ENCODE data around the gene TYMP.
A peak's percentile ranks its signal among the peaks of the same experiment; 100 is the strongest.

The TYMP gene

GRCh38 chr22:50529897-50530579 is at the start of gene TYMP:
TYMP (minus strand) TSS chr22:50530012; CDS start chr22:50529709, 303 bp downstream.
- no peak within 1 kb of the TSS for H3K27ac ChIP-seq (ENCODE audit: low read length)
- no peaks in the 10 kb centered on the region for H3K9me3 ChIP-seq (ENCODE audit: insufficient read depth, low read depth, low read length)
- no peak within 1 kb of the TSS for H3K9ac ChIP-seq (ENCODE audit: low read depth, low read length)
- peaks cover 76% of the 10 kb centered on the region for H3K27me3 ChIP-seq (ENCODE audit: insufficient read depth, low read length)
- no peaks in the 10 kb centered on the region for H3K36me3 ChIP-seq (ENCODE audit: insufficient read depth, low read depth, low read length)
- H3K4me1 ChIP-seq (ENCODE audit: insufficient read depth, low read length), result peaks cover 3% of the 10 kb centered on the region; the same call in 1 of the 2 replicates
- H3K4me3 ChIP-seq (ENCODE audit: low read length), result peak within 1 kb of the TSS; percentile 61; the same call in 1 of the 2 replicates

- no peaks in the 10 kb centered on the region for H3K9me3 ChIP-seq (ENCODE audit: insufficient read depth, low read depth, low read length)
Observed at GRCh38 chr22:50578776-50579310, 49.0 kb upstream of the TYMP start.

DNA sequence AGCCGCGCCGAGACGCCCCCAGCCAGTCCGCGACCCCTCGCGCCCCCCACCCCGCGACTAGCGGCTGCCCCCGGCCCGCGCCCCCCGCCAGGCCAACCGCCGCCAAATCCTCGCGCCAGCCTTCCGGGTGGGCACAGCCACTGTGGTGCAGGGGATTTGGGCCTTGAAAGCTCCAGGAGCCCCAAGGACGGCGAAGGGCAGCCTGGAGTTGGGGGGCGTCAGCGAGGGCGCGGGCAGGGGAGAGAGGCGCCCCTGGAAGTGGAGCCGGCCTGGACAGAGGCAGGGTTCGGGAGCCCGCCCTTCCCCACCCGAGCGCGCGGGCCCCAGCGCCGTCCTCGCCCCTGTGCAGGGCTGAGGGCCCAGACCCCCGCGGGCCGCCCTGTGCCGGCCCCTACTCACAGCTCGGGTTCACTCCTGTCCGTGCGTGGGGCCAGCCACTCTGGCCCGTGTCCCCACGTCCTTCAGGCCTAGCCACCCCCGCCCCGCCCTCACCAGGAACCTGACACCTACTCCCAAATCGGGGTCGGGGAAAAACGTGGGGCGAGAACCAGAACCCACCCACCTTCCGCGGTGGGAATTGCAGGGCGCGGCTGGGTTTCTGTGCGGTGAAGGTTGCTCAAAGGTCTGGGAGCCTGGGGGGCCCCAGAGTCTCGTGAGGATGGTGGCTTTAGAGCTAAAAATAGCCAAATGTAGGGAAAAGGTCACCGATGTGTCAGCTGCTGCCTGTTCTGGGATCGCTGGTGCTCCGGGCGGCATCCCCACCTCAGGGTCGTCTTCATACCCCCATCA is 48.4 kb upstream of the TYMP start, which contains the start of gene CPT1B:
TSS of gene CPT1B (minus strand) at position 441 of the 789 bp plus-strand sequence. CDS start 512 bp downstream, outside the sequence.
- no peak within 1 kb of the TSS for H3K9ac ChIP-seq (ENCODE audit: low read depth, low read length)
- no peak within 1 kb of the TSS for H3K4me3 ChIP-seq (ENCODE audit: low read length)
- no peaks in the 10 kb centered on the region; the same call in none of the 2 replicates for H3K4me1 ChIP-seq (ENCODE audit: insufficient read depth, low read length)
- no peak within 1 kb of the TSS for H3K27ac ChIP-seq (ENCODE audit: low read length)
- H3K27me3 ChIP-seq (ENCODE audit: insufficient read depth, low read length), result no peaks in the 10 kb centered on the region
- peaks cover 60% of the 10 kb centered on the region for H3K36me3 ChIP-seq (ENCODE audit: insufficient read depth, low read depth, low read length)
- H3K9me3 ChIP-seq (ENCODE audit: insufficient read depth, low read depth, low read length), result no peaks in the 10 kb centered on the region

More at GRCh38 chr22:50578776-50579310, 49.0 kb upstream of the TYMP start:
- Histone ChIP-seq H3K4me3 (ENCODE audit: low read length) (no peak overlapping the region), H3K9ac (ENCODE audit: low read depth, low read length) (no peak overlapping the region), H3K27ac (ENCODE audit: low read length) (no peak overlapping the region), H3K4me1 (ENCODE audit: insufficient read depth, low read length) (peaks cover 4% of the 10 kb centered on the region), H3K27me3 (ENCODE audit: insufficient read depth, low read length) (peaks cover 4% of the 10 kb centered on the region), H3K36me3 (ENCODE audit: insufficient read depth, low read depth, low read length) (peaks cover 55% of the 10 kb centered on the region)

GRCh38 chr22:50577697-50577986 is 47.8 kb upstream of the TYMP start:
- H3K27me3 ChIP-seq (ENCODE audit: insufficient read depth, low read length), result no peaks in the 10 kb centered on the region
- H3K9me3 ChIP-seq (ENCODE audit: insufficient read depth, low read depth, low read length), result no peaks in the 10 kb centered on the region
- no peak overlapping the region for H3K9ac ChIP-seq (ENCODE audit: low read depth, low read length)
- H3K4me3 ChIP-seq (ENCODE audit: low read length), result no peak overlapping the region
- no peaks in the 10 kb centered on the region; the same call in none of the 2 replicates for H3K4me1 ChIP-seq (ENCODE audit: insufficient read depth, low read length)
- H3K36me3 ChIP-seq (ENCODE audit: insufficient read depth, low read depth, low read length), result peaks cover 66% of the 10 kb centered on the region
- H3K27ac ChIP-seq (ENCODE audit: low read length), result no peak overlapping the region

- Histone ChIP-seq H3K36me3 (ENCODE audit: insufficient read depth, low read depth, low read length) (peaks cover 71% of the 10 kb centered on the region), H3K4me1 (ENCODE audit: insufficient read depth, low read length) (no peaks in the 10 kb centered on the region; the same call in none of the 2 replicates)
Observed at GRCh38 chr22:50576806-50577696, 47.2 kb upstream of the TYMP start.

GRCh38 chr22:50576070-50576469 is 46.3 kb upstream of the TYMP start:
- H3K4me3 ChIP-seq (ENCODE audit: low read length), result no peak overlapping the region
- no peak overlapping the region for H3K9ac ChIP-seq (ENCODE audit: low read depth, low read length)
- no peaks in the 10 kb centered on the region for H3K9me3 ChIP-seq (ENCODE audit: insufficient read depth, low read depth, low read length)
- no peak overlapping the region for H3K27ac ChIP-seq (ENCODE audit: low read length)
- peaks cover 79% of the 10 kb centered on the region for H3K36me3 ChIP-seq (ENCODE audit: insufficient read depth, low read depth, low read length)
- no peaks in the 10 kb centered on the region for H3K27me3 ChIP-seq (ENCODE audit: insufficient read depth, low read length)
- H3K4me1 ChIP-seq (ENCODE audit: insufficient read depth, low read length), result no peaks in the 10 kb centered on the region; the same call in 1 of the 2 replicates

More at GRCh38 chr22:50576806-50577696, 47.2 kb upstream of the TYMP start:
- no peak overlapping the region for H3K4me3 ChIP-seq (ENCODE audit: low read length)
- H3K27me3 ChIP-seq (ENCODE audit: insufficient read depth, low read length), result no peaks in the 10 kb centered on the region
- no peak overlapping the region for H3K27ac ChIP-seq (ENCODE audit: low read length)
- no peaks in the 10 kb centered on the region for H3K9me3 ChIP-seq (ENCODE audit: insufficient read depth, low read depth, low read length)
- no peak overlapping the region for H3K9ac ChIP-seq (ENCODE audit: low read depth, low read length)

DNA sequence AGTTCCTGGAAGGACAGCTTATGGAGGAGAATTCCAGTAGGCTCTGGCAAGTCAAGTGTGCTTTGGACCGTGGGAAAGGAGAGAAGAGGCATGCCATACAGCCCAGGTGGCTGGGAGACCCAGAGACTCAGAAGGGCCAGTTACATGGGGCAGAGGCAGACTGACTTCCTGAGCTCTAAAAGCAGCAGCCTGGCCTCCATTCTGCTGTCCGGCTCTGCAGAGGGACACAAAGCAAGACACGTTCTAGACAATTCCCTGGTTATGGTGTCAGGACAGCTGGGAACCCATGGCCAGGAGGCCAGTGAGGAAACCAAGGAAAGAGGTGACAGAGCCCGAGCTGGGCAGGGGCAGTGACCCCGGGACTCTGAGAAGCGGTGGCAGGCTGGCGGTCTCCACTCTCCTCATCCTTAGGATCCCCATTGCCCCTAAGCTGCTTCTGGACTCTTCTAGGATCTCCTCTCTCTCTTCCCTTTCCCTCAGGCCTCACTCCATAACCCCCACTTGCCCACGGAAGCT is 45.7 kb upstream of the TYMP start:
- no peak overlapping the region for H3K9ac ChIP-seq (ENCODE audit: low read depth, low read length)
- no peaks in the 10 kb centered on the region for H3K4me1 ChIP-seq (ENCODE audit: insufficient read depth, low read length)
- H3K27ac ChIP-seq (ENCODE audit: low read length), result no peak overlapping the region
- H3K9me3 ChIP-seq (ENCODE audit: insufficient read depth, low read depth, low read length), result no peaks in the 10 kb centered on the region
- H3K36me3 ChIP-seq (ENCODE audit: insufficient read depth, low read depth, low read length), result peaks cover 79% of the 10 kb centered on the region
- no peaks in the 10 kb centered on the region for H3K27me3 ChIP-seq (ENCODE audit: insufficient read depth, low read length)
- H3K4me3 ChIP-seq (ENCODE audit: low read length), result no peak overlapping the region

DNA sequence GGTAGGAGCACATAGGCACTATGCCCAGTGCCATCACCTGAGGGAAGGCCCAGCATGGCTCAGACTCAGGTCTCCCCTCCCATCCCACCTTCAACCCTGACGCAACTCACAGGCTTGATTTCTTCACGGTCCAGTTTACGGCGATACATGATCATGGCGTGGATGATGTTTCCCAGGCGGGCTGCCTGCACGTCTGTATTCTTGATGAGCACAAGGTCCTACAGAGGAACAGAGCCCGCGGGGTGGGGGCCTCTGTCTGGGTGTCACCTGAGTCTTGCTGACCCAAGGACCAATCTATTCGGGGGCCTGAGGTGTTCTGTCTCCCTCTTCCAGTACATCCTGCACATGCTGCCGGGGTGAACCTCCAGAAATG is 44.6 kb upstream of the TYMP start:
- H3K4me3 ChIP-seq (ENCODE audit: low read length), result no peak overlapping the region
- no peaks in the 10 kb centered on the region for H3K9me3 ChIP-seq (ENCODE audit: insufficient read depth, low read depth, low read length)
- no peaks in the 10 kb centered on the region for H3K27me3 ChIP-seq (ENCODE audit: insufficient read depth, low read length)
- H3K36me3 ChIP-seq (ENCODE audit: insufficient read depth, low read depth, low read length), result peaks cover 79% of the 10 kb centered on the region
- no peak overlapping the region for H3K9ac ChIP-seq (ENCODE audit: low read depth, low read length)
- H3K27ac ChIP-seq (ENCODE audit: low read length), result no peak overlapping the region
- H3K4me1 ChIP-seq (ENCODE audit: insufficient read depth, low read length), result no peaks in the 10 kb centered on the region

DNA sequence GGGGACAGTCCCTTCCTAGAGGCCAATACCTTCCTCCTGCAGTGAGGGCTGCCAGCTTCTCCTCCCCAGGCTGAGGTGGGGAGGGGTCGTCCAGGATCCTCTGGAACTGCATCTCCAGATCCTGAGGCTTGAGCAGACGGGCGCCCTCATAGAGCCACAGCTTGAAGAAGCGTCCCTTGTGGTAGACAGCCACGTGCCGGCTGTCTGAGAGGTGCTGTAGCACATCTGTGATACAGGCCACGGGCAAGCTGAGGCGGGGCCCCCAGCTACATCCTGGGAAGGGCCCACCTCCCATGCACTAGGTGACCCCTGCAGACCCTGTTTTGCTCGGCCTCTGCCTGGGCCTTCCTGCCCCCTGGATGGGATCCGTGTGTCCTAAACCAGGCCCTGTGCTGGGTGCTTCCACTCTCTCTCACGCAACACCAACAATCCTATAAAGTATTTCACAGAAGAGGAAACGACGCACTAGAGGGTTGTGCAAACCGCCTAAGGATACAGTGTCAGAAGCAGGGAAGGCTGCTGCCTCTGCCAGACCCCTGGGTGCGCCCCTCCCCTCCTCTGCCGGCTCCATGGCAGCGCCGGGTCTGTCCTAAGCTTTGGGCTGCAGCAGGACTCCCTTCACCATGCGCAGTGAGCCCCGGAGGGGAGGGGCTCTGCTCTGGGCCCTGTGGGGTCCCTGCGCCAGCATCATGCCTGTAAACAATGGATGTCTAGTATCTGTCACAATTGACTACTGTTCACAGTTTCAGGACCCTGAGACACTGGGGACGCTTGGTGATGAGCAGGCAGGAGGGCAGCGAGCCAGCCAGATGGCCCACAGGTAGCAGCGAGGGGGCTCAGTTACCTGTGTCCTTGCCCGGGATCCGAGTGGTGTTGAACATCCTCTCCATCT is 43.9 kb upstream of the TYMP start:
- Histone ChIP-seq H3K9me3 (ENCODE audit: insufficient read depth, low read depth, low read length) (no peaks in the 10 kb centered on the region), H3K27me3 (ENCODE audit: insufficient read depth, low read length) (no peaks in the 10 kb centered on the region), H3K36me3 (ENCODE audit: insufficient read depth, low read depth, low read length) (peaks cover 80% of the 10 kb centered on the region), H3K4me1 (ENCODE audit: insufficient read depth, low read length) (no peaks in the 10 kb centered on the region), H3K9ac (ENCODE audit: low read depth, low read length) (no peak overlapping the region), H3K27ac (ENCODE audit: low read length) (no peak overlapping the region), H3K4me3 (ENCODE audit: low read length) (no peak overlapping the region)

DNA sequence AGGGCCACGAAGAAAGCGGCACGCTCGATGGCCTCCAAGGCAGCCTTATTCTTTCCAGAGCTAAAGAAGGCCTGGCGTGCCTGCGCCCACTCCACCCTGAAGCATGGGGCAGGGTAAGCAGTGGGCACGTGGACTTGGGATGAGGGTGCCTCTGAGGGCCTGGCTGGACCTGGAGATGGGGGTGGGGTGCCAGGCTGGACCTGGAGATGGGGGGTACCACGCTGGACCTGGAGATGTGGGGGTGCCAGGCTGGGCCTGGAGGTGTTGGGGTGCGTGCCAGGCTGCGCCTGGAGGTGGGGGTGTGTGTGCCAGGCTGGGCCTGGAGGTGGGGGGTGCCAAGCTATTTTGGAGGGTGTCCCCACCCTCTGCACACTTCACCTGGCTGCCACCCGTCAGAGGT is 43.2 kb upstream of the TYMP start:
- no peaks in the 10 kb centered on the region for H3K4me1 ChIP-seq (ENCODE audit: insufficient read depth, low read length)
- no peaks in the 10 kb centered on the region for H3K27me3 ChIP-seq (ENCODE audit: insufficient read depth, low read length)
- no peak overlapping the region for H3K9ac ChIP-seq (ENCODE audit: low read depth, low read length)
- H3K27ac ChIP-seq (ENCODE audit: low read length), result no peak overlapping the region
- no peaks in the 10 kb centered on the region for H3K9me3 ChIP-seq (ENCODE audit: insufficient read depth, low read depth, low read length)
- H3K4me3 ChIP-seq (ENCODE audit: low read length), result no peak overlapping the region
- H3K36me3 ChIP-seq (ENCODE audit: insufficient read depth, low read depth, low read length), result peaks cover 79% of the 10 kb centered on the region
